NCI-H187 (cell line): Measurements from ENCODE around the gene HSPA9.

Experiments used
- DNase-seq, 2 experiments: peaks; one replicate each; lab custom pipeline; 2025; lab: John Stamatoyannopoulos, UW

Gene HSPA9

GRCh38 chr5:138560971-138561370 is 14.2 kb downstream of the HSPA9 start:
- no peak for DNase-seq

- DNase-seq: no peak
Measured at GRCh38 chr5:138559937-138560336, 15.3 kb downstream of the HSPA9 start.

DNA sequence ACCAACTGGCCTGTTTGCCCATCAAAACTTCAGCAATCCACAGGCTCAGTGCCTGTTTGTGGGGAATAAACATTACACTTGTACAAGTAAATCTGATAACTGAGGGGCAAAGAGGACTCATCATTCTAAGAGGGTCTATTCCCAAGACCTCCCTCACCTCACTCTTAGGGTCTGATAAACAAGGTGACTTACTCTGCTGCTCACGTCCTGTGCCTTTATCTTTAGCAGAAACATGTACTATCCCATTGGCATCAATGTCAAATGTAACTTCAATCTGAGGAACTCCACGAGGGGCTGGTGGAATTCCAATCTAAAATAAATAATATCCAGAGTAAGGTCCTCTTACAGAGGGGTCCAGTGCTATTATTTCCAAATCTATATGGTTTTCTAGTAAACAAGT is 17.5 kb downstream of the HSPA9 start:
- DNase-seq: no peak

- no peak for DNase-seq
Measured at GRCh38 chr5:138554143-138554542, 21.1 kb downstream of the HSPA9 start.

DNA sequence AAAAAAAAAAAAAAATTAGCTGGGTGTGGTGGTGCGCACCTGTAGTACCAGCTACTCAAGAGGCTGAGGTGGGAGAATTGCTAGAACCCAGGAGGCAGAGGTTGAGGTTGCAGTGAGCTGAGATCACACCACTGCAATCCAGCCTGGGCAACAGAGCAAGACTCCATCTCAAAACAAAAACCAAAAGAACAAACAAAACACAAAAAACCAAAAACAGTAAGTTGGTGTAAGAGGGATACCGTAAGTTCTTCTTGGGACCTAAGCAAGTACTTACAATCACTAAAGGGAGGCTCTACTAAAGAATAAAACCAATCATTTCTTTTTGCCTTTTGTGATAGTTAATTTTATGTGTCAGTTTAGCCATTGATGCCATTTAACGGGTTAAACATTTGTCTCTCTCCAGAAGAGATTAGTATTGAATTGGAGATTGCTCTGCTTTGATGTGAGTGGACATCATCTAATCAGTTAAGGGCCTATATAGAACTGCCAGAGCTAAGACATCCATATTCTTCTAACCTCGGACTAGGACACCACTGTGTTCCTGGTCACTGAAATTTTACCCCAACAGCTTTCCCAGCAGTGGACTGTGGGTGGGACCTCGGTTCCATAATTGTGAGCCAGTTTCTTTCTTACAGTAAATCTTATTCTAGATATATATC is 21.6 kb downstream of the HSPA9 start:
- DNase-seq: no peak

- no peak for DNase-seq
Measured at GRCh38 chr5:138552657-138553056, 22.5 kb downstream of the HSPA9 start.

- no peak for DNase-seq
Measured at GRCh38 chr5:138549414-138549813, 25.8 kb downstream of the HSPA9 start.

- no peak for DNase-seq
Measured at GRCh38 chr5:138545919-138546562, 29.2 kb downstream of the HSPA9 start.

DNA sequence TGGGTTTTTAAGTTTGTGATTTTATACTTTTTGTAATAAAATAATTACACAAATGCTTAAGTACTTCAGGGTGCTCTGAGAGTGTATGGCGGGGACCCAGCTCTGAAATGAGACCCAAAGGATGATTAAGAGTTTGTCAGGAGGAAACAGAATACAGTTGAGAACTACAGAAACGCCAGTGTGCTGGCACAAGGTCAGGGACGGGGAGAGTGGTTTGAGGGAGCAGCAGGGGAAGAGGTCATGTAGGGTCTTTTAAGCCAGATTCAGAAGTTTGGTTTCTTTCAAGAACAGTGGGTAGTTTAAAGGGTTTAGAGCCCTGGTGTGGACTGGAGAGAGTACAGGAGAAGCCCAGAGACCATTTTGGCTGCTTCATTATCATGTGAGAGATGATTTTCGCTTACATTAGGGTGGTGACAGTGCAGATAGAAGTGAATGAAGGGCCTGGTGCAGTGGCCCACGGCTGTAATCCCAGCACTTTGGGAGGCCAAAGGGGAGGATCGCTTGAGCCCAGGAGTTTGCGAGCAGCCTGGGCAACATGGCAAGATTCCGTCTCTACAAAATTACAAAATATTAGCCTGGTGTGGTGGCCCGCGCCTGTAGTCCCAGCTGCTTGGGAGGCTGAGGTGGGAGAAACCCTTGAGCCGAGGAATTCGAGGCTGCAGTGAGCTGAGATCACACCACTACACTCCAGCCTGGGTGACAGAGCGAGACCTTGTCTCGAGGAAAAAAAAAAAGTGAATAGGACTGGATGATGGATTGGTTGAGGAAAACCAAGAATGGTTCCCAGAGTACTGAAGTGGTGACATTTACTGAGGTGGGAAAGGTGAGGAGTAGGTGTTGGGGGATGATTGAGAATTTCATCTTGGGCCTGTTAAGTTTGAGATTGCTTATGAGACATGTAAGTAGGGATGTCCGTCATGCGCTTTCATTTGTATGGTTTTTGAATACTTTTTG is 30.7 kb downstream of the HSPA9 start:
- DNase-seq: no peak

DNA sequence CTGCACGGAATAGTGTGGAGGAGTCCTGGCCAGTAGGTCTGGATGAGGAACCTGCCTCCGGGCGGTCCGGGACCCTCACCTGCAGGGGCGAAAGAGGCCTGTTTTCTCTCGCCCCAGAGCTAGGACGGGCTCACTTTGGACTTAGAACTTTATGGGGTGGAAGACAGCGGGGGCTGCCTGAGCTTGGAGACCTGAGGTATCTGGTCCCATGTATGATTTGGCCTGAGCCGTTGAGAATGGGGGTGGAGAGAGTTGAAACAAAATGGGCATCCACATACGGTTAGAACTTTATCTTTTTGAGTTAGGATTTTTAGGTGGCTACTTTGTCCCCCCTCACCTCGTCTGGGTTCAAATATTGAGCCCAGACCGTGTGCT is 31.5 kb downstream of the HSPA9 start:
- no peak for DNase-seq

DNA sequence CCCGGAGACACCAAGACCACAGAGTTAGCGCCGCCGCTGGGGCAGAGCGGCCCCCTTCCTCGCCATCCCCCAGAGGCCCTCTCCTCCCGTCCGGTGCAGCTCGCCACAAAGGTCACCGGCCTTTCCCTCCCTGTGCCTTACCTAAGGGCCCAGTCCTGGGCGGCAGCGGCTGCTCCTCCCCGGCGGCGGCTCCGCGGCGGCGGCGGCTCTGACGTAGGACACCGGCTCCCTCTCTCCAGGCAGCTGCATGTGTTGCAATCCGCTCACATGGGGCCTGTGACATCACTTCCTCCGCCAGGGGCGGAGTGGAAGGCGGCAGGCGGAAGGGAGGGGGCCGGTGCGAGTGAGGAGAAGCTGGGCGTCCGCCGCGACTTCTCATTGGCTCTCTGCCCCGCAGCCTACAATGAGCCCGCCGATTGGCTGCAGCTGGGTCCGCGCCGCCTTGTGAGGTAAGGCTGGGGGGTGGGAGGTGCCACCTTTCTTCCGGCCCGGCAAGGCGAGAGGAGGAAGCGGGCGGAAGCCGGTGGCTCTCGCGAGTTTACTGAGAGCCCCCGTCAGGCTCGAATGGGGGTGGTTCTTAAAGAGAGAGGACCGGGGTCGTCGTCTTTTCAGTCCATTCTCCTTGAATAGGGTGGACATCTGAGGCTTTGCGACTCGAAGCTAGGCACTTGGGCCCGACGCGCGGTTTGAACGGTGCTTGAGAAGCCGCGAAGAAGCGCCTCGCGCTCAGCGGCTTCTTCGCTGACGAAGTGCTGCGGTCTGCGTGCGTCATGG is 32.1 kb downstream of the HSPA9 start, which contains the start of gene ETF1:
ETF1 (minus strand) TSS at position 281 of the 774 bp plus-strand sequence. CDS start 318 bp downstream, outside the sequence.
- DNase-seq: peak; percentile 92 to 97

GRCh38 chr5:138542180-138542955 is 32.8 kb downstream of the HSPA9 start:
- DNase-seq: no peak

DNA sequence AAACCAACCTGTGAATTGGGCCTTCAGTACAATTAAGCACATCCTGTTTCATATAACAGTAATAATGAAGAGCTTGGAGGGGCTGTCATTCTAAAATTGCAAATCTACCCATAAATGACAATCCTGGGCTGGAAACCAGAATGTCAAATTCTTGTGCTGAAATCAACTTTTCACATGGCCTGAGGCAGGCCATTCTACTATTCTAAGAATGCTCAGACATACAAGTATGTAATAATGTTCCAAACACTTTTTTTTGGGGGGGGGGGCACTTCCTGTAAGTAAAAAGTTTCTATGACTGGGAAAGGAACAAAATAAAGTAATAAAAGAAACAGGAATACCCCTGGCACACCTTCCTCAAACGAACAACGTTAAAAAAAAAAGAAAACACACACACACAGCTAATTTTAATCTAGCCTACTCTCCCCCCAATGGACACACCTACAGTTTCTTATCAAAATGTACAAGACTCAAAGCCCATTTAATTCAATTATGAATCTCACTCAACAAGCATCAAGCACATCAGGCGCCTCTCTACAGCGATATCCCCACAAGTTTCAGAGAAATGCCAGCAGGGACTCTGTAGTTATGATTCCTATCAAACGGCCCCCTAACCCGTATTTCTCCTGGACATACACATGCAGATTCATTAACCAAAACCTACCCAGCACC is 33.6 kb downstream of the HSPA9 start:
- no peak for DNase-seq

- DNase-seq: no peak
Measured at GRCh38 chr5:138539791-138540190, 35.4 kb downstream of the HSPA9 start.

DNA sequence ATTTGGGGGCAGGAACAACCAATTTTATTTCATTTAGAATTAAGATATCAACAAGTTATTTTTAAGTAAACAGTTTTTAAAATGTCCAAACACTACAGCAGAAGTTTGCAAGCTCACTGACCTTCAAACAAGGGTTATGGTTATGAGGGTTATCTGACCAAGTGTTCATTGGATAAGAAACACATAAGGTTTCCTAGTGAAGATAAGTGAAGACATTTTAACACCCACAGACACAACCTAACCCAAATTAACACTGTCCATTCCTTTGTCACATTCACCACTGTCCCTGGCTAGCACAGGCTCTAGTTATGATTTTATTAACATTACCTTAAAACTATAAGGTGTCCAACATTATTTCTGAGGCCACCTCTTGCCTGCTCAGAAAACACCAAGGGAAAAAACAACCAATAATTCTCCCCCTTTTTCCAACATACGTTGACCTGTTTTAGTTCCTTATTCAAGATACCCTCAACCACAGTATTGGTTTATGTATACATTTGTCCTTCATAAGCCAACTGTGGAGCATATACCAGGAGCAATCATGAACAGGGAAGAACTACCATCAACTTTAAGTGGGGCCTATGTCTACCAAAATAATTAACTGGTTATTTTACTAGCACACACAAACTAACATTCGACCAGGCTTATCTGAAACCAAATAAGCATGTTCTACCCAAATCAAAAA is 36.1 kb downstream of the HSPA9 start:
- DNase-seq: no peak

DNA sequence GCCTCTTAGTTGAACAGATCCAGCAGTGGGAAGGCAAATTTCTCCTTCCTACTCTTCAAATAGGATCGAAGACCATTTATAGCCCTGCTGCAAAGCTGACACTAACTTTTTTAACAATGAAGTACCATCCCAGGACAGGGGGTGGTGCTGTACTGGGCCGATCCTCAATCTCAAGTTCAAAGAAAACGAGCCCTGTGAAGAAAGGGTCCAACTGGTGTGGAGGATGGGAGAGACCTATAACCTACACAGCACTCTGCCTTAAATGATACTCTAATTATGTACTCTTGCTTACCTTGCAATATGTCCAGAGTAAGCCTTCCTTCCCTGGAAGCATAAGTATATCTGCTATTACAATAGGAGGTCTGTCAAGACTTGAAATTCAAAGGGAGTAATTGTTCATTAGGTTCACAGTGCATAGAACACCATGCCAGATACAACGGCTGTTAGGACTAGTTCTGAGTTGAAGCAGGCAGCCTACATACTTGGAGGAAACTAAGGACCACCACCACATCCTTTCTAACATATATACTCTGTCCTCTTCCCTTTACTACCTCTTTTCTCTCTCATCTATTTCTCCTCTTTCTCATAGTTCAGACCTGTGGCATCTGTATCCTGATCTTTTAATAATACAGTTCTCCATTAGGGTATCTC is 38.4 kb downstream of the HSPA9 start:
- DNase-seq: no peak

DNA sequence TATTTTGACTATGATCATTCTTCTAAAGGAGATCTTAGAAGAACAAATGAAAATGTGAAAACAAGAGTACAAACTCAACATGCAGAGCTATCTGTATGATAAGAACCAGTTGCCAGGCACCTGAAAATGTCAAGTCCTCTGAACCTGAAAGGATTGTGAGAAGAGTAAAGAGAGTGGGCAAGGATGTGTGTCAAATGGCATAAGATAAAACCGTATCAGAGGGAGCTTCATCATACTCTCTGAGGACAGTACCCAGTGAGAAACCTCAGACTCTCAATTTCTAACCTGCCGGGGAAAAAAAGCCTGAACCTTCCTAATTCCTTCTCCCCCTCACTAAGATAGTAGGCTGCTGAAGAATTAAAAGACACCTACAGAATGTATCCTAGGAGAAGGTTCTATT is 39.0 kb downstream of the HSPA9 start:
- no peak for DNase-seq

DNA sequence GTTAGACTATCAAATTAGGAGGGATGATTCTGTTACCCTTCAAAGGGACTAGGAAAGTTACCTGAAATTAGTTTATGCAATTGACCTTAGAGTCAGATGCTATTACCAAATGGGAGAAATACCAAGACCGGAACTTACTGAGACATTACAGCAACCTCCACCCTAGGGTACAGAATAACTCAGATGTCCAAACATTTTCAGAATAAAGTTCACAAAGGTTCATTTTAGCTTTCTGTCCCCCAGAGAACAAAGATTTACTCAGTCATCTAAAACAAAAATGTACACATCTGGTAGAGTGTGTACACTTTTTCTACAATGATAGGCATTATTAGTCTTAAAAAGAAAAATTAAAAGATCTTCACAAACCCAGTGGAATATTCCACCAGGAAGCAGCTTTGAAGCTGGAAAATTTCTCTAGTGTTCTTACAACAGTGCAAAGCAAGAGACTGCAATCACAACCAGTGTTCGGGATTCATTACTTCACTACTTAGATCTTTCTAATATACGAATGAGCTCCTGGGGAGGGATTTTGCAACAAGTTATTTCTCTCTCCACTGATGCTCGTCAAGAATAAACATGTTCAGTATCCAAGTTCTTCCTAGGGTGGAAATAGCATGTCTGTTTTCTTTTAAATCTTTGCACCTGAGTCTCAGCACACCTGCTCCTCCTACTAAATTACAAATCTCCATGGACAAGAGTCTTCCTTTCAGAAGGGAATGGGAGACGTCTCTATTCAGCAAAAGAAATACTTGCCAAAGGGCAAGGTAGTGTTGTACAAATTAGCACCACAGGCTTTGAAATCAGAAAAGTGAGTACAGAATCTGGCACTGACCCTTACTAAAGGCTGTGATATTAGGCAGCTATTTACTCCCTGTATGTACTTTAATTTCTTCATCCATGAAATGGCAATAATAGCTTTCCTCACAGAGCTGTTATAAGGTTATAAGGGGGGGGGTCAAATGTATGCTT is 40.9 kb downstream of the HSPA9 start:
- DNase-seq: no peak
